Type B pancreatic cell (in vitro differentiated cells): ENCODE data around the gene GDA. TPM values are rescaled to one million over a fixed set of nuclear protein-coding genes. Genes with fewer than 3 reads are reported as not detected.

ENCODE experiments used
- DNase-seq: peaks from one replicate; pipeline ENCODE4 v3.0.0; 2021; ENCODE audit warnings: mixed read lengths; ENCODE audit not compliant: unreplicated experiment; ENCODE audit errors: extremely low spot score
- H3K27ac Mint-ChIP-seq: 2 replicates; pipeline ENCODE4 v1.8.0; 2021; ENCODE audit warnings: mild to moderate bottlenecking, mixed read lengths
- H3K27me3 Mint-ChIP-seq: 2 replicates; pipeline ENCODE4 v1.8.0; 2021; ENCODE audit warnings: mixed read lengths
- H3K36me3 Mint-ChIP-seq: 2 replicates; pipeline ENCODE4 v1.8.0; 2021; ENCODE audit warnings: mixed read lengths
- H3K4me1 Mint-ChIP-seq: one replicate; pipeline ENCODE4 v1.8.0; 2021; ENCODE audit warnings: mixed read lengths; ENCODE audit not compliant: unreplicated experiment
- H3K4me3 Mint-ChIP-seq: 2 replicates; pipeline ENCODE4 v1.8.0; 2021; ENCODE audit warnings: mild to moderate bottlenecking, mixed read lengths
- H3K9me3 Mint-ChIP-seq: 2 replicates; pipeline ENCODE4 v1.8.0; 2021; ENCODE audit warnings: mixed read lengths
- CTCF ChIP-seq: fragments of 200-600 bp; sonication (generic); conservative IDR thresholded peaks from 2 replicates; pipeline ENCODE4 v1.5.0; 2021; ENCODE audit warnings: antibody characterized with exemption, mild to moderate bottlenecking
- total RNA-seq: library from RNA; stranded (reverse); gene quantifications from 2 replicates; pipeline ENCODE4 v1.2.1, GENCODE V29; 2021; ENCODE audit warnings: low replicate concordance

GDA gene
- total RNA-seq, 1 donor from 2014 or later: 8.0 TPM

- Mint-ChIP-seq H3K36me3 (no peaks in the 10 kb centered on the region), H3K27me3 (no peaks in the 10 kb centered on the region), H3K4me1 (peaks cover 4% of the 10 kb centered on the region), H3K27ac (no peak overlapping the region), H3K9me3 (no peaks in the 10 kb centered on the region), H3K4me3 (no peak overlapping the region)
- TF ChIP-seq CTCF: no peak
- no peak for DNase-seq
Measured at GRCh38 chr9:72168075-72168474, 18.8 kb downstream of the GDA start.

- Mint-ChIP-seq H3K4me3 (no peak overlapping the region), H3K9me3 (no peaks in the 10 kb centered on the region), H3K27ac (no peak overlapping the region), H3K4me1 (peaks cover 4% of the 10 kb centered on the region), H3K36me3 (no peaks in the 10 kb centered on the region), H3K27me3 (no peaks in the 10 kb centered on the region)
- no peak for TF ChIP-seq CTCF
- DNase-seq: no peak
Measured at GRCh38 chr9:72169178-72169577, 19.9 kb downstream of the GDA start.

GRCh38 chr9:72173080-72173479 is 23.8 kb downstream of the GDA start:
- Mint-ChIP-seq H3K9me3 (no peaks in the 10 kb centered on the region), H3K4me1 (peaks cover 4% of the 10 kb centered on the region), H3K4me3 (no peak overlapping the region), H3K27ac (no peak overlapping the region), H3K27me3 (no peaks in the 10 kb centered on the region), H3K36me3 (no peaks in the 10 kb centered on the region)
- TF ChIP-seq CTCF: no peak
- no peak for DNase-seq

GRCh38 chr9:72185561-72185960 is 36.3 kb downstream of the GDA start:
- no peak for DNase-seq
- H3K4me3 Mint-ChIP-seq: no peak overlapping the region
- no peaks in the 10 kb centered on the region for H3K36me3 Mint-ChIP-seq
- H3K9me3 Mint-ChIP-seq: peaks cover 9% of the 10 kb centered on the region
- no peak overlapping the region for H3K27ac Mint-ChIP-seq
- TF ChIP-seq CTCF: no peak
- H3K4me1 Mint-ChIP-seq: no peaks in the 10 kb centered on the region
- no peaks in the 10 kb centered on the region for H3K27me3 Mint-ChIP-seq

- TF ChIP-seq CTCF: no peak
- no peak for DNase-seq
- Mint-ChIP-seq H3K4me1 (no peaks in the 10 kb centered on the region), H3K27ac (no peak overlapping the region), H3K9me3 (peaks cover 6% of the 10 kb centered on the region), H3K36me3 (no peaks in the 10 kb centered on the region), H3K27me3 (no peaks in the 10 kb centered on the region), H3K4me3 (no peak overlapping the region)
Measured at GRCh38 chr9:72187121-72187695, 38.0 kb downstream of the GDA start.

- no peaks in the 10 kb centered on the region for H3K27me3 Mint-ChIP-seq
- H3K4me1 Mint-ChIP-seq: no peaks in the 10 kb centered on the region
- no peak overlapping the region for H3K4me3 Mint-ChIP-seq
- H3K27ac Mint-ChIP-seq: no peak overlapping the region
- no peaks in the 10 kb centered on the region for H3K36me3 Mint-ChIP-seq
- H3K9me3 Mint-ChIP-seq: peaks cover 3% of the 10 kb centered on the region
- no peak for DNase-seq
- TF ChIP-seq CTCF: no peak
Measured at GRCh38 chr9:72188232-72188631, 39.0 kb downstream of the GDA start.
